DMS53 treated with DMSO at 0.1 percent for 48 hours (cell line): ENCODE measurements around the gene CCDC24.
A peak's percentile ranks its signal among the peaks of the same experiment; 100 is the strongest.

ENCODE experiments used
- DNase-seq: peaks from one replicate; lab custom pipeline; 2025; ENCODE audit not compliant: unreplicated experiment; lab: John Stamatoyannopoulos, UW

CCDC24 gene

GRCh38 chr1:44021581-44022321 lies 30.4 kb downstream of the CCDC24 start:
- no peak for DNase-seq

- no peak for DNase-seq
These were observed 32.9 kb downstream of the CCDC24 start for GRCh38 chr1:44024031-44024902.

- no peak for DNase-seq
These were observed 33.6 kb downstream of the CCDC24 start for GRCh38 chr1:44024903-44025525.

- DNase-seq: no peak
These were observed 34.4 kb downstream of the CCDC24 start for GRCh38 chr1:44025816-44026215.

- no peak for DNase-seq
These were observed 35.9 kb downstream of the CCDC24 start for GRCh38 chr1:44027320-44027719.

- DNase-seq: no peak
These were observed 38.0 kb downstream of the CCDC24 start for GRCh38 chr1:44029260-44029910.

- peak; percentile 81 for DNase-seq
These were observed 38.7 kb downstream of the CCDC24 start for GRCh38 chr1:44029911-44030604.

- DNase-seq: peak; percentile 49
These were observed 39.3 kb downstream of the CCDC24 start for GRCh38 chr1:44030605-44031251.

GRCh38 chr1:44031252-44032169 lies 40.1 kb downstream of the CCDC24 start, which contains the start of gene SLC6A9:
Gene SLC6A9, minus strand, starts transcription at chr1:44031462. Its CDS starts 7,185 bp downstream, at chr1:44024277.
- DNase-seq: no peak

- DNase-seq: peak; percentile 1
These were observed 40.9 kb downstream of the CCDC24 start for GRCh38 chr1:44032170-44032790.

- DNase-seq: no peak
These were observed 41.7 kb downstream of the CCDC24 start for GRCh38 chr1:44033041-44033575.

GRCh38 chr1:44033756-44034155 lies 42.4 kb downstream of the CCDC24 start:
- no peak for DNase-seq

- no peak for DNase-seq
These were observed 43.0 kb downstream of the CCDC24 start for GRCh38 chr1:44034423-44034822.

- no peak for DNase-seq
These were observed 43.7 kb downstream of the CCDC24 start for GRCh38 chr1:44034976-44035716.

- no peak for DNase-seq
These were observed 44.5 kb downstream of the CCDC24 start for GRCh38 chr1:44035726-44036408.

- DNase-seq: peak; percentile 54
These were observed 45.2 kb downstream of the CCDC24 start for GRCh38 chr1:44036409-44037139.
